IMR-90 (cell line): ENCODE results near the gene ANK3. TPM values are rescaled to one million over a fixed set of nuclear protein-coding genes. Genes with fewer than 3 reads are reported as not detected.

Experiments used
- ATAC-seq: fragments of 200-7000 bp; cut with Tn5 transposase; 2 replicates; pipeline ENCODE4 v1.9.1; 2020; ENCODE audit warnings: low read depth, mild to moderate bottlenecking, moderate library complexity
- BruUV-seq: library from RNA; stranded (reverse); fragments of 400-500 nt; replicated peaks from 2 replicates; lab custom pipeline; 2021; lab: Mats Ljungman, UMichigan
- CTCF ChIA-PET: fragments of 300-600 bp; formaldehyde crosslinking; extraction: SDS; loops from one replicate; lab custom pipeline; 2021; ENCODE audit warnings: antibody characterized with exemption; lab: Yijun Ruan, JAX
- POLR2A ChIA-PET: fragments of 300-600 bp; sonication (Branson Sonifier 250); formaldehyde crosslinking; loops from one replicate; lab custom pipeline; 2022; ENCODE audit warnings: antibody characterized with exemption; ENCODE audit not compliant: unreplicated experiment; lab: Charles Lee
- DNase-seq: peaks from one replicate; pipeline ENCODE4 v3.0.0; 2013
- H2AFZ ChIP-seq: replicated peaks from 2 replicates; pipeline ENCODE3; 2013; ENCODE audit warnings: low read length, mild to moderate bottlenecking; ENCODE audit not compliant: poor library complexity
- H2AK5ac ChIP-seq: 2 replicates; pipeline ENCODE4 v1.6.1; 2013; ENCODE audit warnings: low read depth, low read length, inconsistent platforms
- H2AK9ac ChIP-seq: replicated peaks from 2 replicates; pipeline ENCODE3; 2013; ENCODE audit warnings: mild to moderate bottlenecking, low read depth, low read length, moderate library complexity; ENCODE audit not compliant: poor library complexity
- H2BK120ac ChIP-seq: 2 replicates; pipeline ENCODE4 v1.6.1; 2013; ENCODE audit warnings: low read depth, low read length, inconsistent platforms
- H2BK15ac ChIP-seq: 3 replicates; pipeline ENCODE4 v1.6.1; 2013; ENCODE audit warnings: low read depth, low read length, inconsistent platforms
- H2BK20ac ChIP-seq: 2 replicates; pipeline ENCODE4 v1.6.1; 2013; ENCODE audit warnings: low read depth, mild to moderate bottlenecking, inconsistent platforms, low read length, moderate library complexity
- H2BK5ac ChIP-seq: 2 replicates; pipeline ENCODE4 v1.6.1; 2013; ENCODE audit warnings: mild to moderate bottlenecking, low read depth, low read length, inconsistent platforms; ENCODE audit not compliant: poor library complexity, severe bottlenecking
- H3K14ac ChIP-seq: replicated peaks from 2 replicates; pipeline ENCODE4 v1.6.1; 2013; ENCODE audit warnings: low read depth, low read length, inconsistent platforms
- H3K18ac ChIP-seq: 2 replicates; pipeline ENCODE4 v1.6.1; 2013; ENCODE audit warnings: low read depth, low read length, control low read depth
- H3K23ac ChIP-seq: 2 replicates; pipeline ENCODE4 v1.6.1; 2013; ENCODE audit warnings: low read depth, low read length, inconsistent platforms
- H3K27ac ChIP-seq: 2 replicates; pipeline ENCODE4 v1.5.1; 2013; ENCODE audit warnings: mild to moderate bottlenecking, control low read depth, low read length; ENCODE audit not compliant: insufficient read depth
- H3K27me3 ChIP-seq: 2 replicates; pipeline ENCODE4 v1.6.1; 2013; ENCODE audit warnings: low read length; ENCODE audit not compliant: control insufficient read depth, insufficient read depth
- H3K36me3 ChIP-seq: 2 replicates; pipeline ENCODE4 v1.6.1; 2013; ENCODE audit warnings: low read length, mixed read lengths; ENCODE audit not compliant: control insufficient read depth, insufficient read depth
- H3K4ac ChIP-seq: 2 replicates; pipeline ENCODE4 v1.6.1; 2013; ENCODE audit warnings: low read depth, low read length, inconsistent platforms
- H3K4me1 ChIP-seq: 2 replicates; pipeline ENCODE4 v1.6.1; 2013; ENCODE audit warnings: low read length, mixed read lengths; ENCODE audit not compliant: control insufficient read depth, insufficient read depth
- H3K4me2 ChIP-seq: 2 replicates; pipeline ENCODE4 v1.6.1; 2013; ENCODE audit warnings: low read depth, mild to moderate bottlenecking, control low read depth, low read length, moderate library complexity
- H3K4me3 ChIP-seq: 2 replicates; pipeline ENCODE4 v1.5.1; 2013; ENCODE audit warnings: low read depth, mild to moderate bottlenecking, control low read depth, low read length, moderate library complexity; ENCODE audit not compliant: insufficient read depth
- H3K56ac ChIP-seq: 2 replicates; pipeline ENCODE4 v1.6.1; 2013; ENCODE audit warnings: low read length, inconsistent platforms; ENCODE audit not compliant: insufficient read depth; ENCODE audit errors: extremely low read depth
- H3K79me1 ChIP-seq, 2 experiments: 2 replicates each; pipeline ENCODE4 v1.6.1; 2013; ENCODE audit warnings: low read length in 2 of 2, inconsistent platforms in 1 of 2, low read depth in 1 of 2
- H3K9ac ChIP-seq: 2 replicates; pipeline ENCODE4 v1.6.1; 2013; ENCODE audit warnings: low read depth, low read length, control low read depth
- H3K9me1 ChIP-seq: 2 replicates; pipeline ENCODE4 v1.6.1; 2013; ENCODE audit warnings: low read length, inconsistent platforms; ENCODE audit not compliant: insufficient read depth
- H3K9me3 ChIP-seq: 2 replicates; pipeline ENCODE4 v1.6.1; 2013; ENCODE audit warnings: low read length; ENCODE audit not compliant: control insufficient read depth, insufficient read depth
- H4K20me1 ChIP-seq: 2 replicates; pipeline ENCODE4 v1.6.1; 2013; ENCODE audit warnings: low read length, inconsistent platforms; ENCODE audit not compliant: insufficient read depth
- H4K5ac ChIP-seq: 2 replicates; pipeline ENCODE4 v1.6.1; 2013; ENCODE audit warnings: mild to moderate bottlenecking, low read depth, low read length, control low read depth
- H4K8ac ChIP-seq, 2 experiments: 2 replicates each; pipeline ENCODE4 v1.6.1; 2013; ENCODE audit warnings: low read depth in 2 of 2, low read length in 2 of 2, control low read depth in 1 of 2, inconsistent platforms in 1 of 2
- H4K91ac ChIP-seq: 2 replicates; pipeline ENCODE4 v1.6.1; 2013; ENCODE audit warnings: low read depth, low read length, inconsistent platforms; ENCODE audit not compliant: insufficient read depth
- BHLHE40 ChIP-seq: fragments of 150-350 bp; IDR thresholded peaks from 2 replicates; pipeline ENCODE4 v1.6.1; 2016; ENCODE audit warnings: mild to moderate bottlenecking, low read depth, low read length
- CEBPB ChIP-seq: IDR thresholded peaks from 2 replicates; pipeline ENCODE4 v1.6.1; 2012; ENCODE audit warnings: low read depth, low read length, improper control_type of control experiment
- CHD1 ChIP-seq: IDR thresholded peaks from 2 replicates; pipeline ENCODE4 v1.6.1; 2012; ENCODE audit warnings: low read depth, low read length, improper control_type of control experiment
- CTCF ChIP-seq: conservative IDR thresholded peaks from 2 replicates; pipeline ENCODE4 v1.5.1; 2012; ENCODE audit warnings: mild to moderate bottlenecking, low read depth, low read length, improper control_type of control experiment
- MAFK ChIP-seq: IDR thresholded peaks from 2 replicates; pipeline ENCODE4 v1.6.1; 2012; ENCODE audit warnings: low read depth, low read length, improper control_type of control experiment
- MAZ ChIP-seq: IDR thresholded peaks from 2 replicates; pipeline ENCODE4 v1.6.1; 2012; ENCODE audit warnings: low read depth, mild to moderate bottlenecking, low read length, improper control_type of control experiment, moderate library complexity, borderline replicate concordance
- MXI1 ChIP-seq: IDR thresholded peaks from 2 replicates; pipeline ENCODE4 v1.6.1; 2012; ENCODE audit warnings: low read depth, mild to moderate bottlenecking, low read length, moderate library complexity, borderline replicate concordance
- POLR2A ChIP-seq: IDR thresholded peaks from 2 replicates; pipeline ENCODE4 v1.6.1; 2012; ENCODE audit warnings: mild to moderate bottlenecking, low read depth, low read length
- RCOR1 ChIP-seq: IDR thresholded peaks from 2 replicates; pipeline ENCODE4 v1.6.1; 2012; ENCODE audit warnings: mild to moderate bottlenecking, low read length, improper control_type of control experiment; ENCODE audit not compliant: insufficient replicate concordance
- USF2 ChIP-seq: fragments of 150-350 bp; IDR thresholded peaks from 2 replicates; pipeline ENCODE4 v1.6.1; 2017; ENCODE audit warnings: mild to moderate bottlenecking, antibody characterized with exemption, low read length, low read depth
- WGBS, 2 experiments: methylation state at CpG; one replicate each; pipeline versions ENCODE4 v1.1.5 to v1.1.7; 2013; ENCODE audit warnings: missing lambda C conversion rate in 2 of 2; ENCODE audit not compliant: insufficient read length in 1 of 2; ENCODE audit errors: extremely low coverage in 2 of 2; 5-methylcytosine and 5-hydroxymethylcytosine counted together
- dilution Hi-C: fragments of 300-500 bp; cut with HindIII; formaldehyde crosslinking; loops from one replicate; pipeline ENCODE4 v1.14.3; 2018; ENCODE audit warnings: low sequenced_read_pairs; ENCODE audit not compliant: unreplicated experiment
- in situ Hi-C: fragments of 300-500 bp; cut with MboI; formaldehyde crosslinking; loops from 3 replicates; pipeline ENCODE4 v1.14.3; 2019; ENCODE audit warnings: low sequenced_read_pairs, inconsistent platforms, mixed read lengths
- intact Hi-C: fragments of 100-400 bp; cut with micrococcal nuclease; formaldehyde crosslinking; loops from 2 replicates; pipeline ENCODE4 v1.10.0; 2022
- polyA plus RNA-seq, 3 experiments: library from polyadenylated mRNA; depleted of rRNA; stranded (reverse); fragments of >200 nt; gene quantifications; 2 replicates each; pipeline ENCODE4 v1.2.3, GENCODE V29; 2012; ENCODE audit warnings: low replicate concordance in 1 of 3
- total RNA-seq: library from RNA; depleted of rRNA; stranded (reverse); fragments of >200 nt; gene quantifications from 2 replicates; pipeline ENCODE4 v1.2.3, GENCODE V29; 2012

ANK3 gene
- total and polyA plus RNA-seq, 2 of the 4 experiments (the other 2 are of a cell fraction), result 0.63 to 1.8 TPM

- DNase-seq (no peak), ATAC-seq (no peak; the same call in 1 of the 2 replicates)
- peak overlapping the region; percentile 63 for H2BK20ac ChIP-seq
- no peak overlapping the region for H3K27ac ChIP-seq
- no peak overlapping the region for H3K56ac ChIP-seq
- peak overlapping the region; percentile 36; the same call in 1 of the 2 replicates for H2BK120ac ChIP-seq
- in situ Hi-C loops (no loop called here), intact Hi-C loops (no loop called here), dilution Hi-C loops (no loop called here)
- H4K8ac ChIP-seq, result no peak overlapping the region
- H3K9me1 ChIP-seq, result no peaks in the 10 kb centered on the region
- no peak overlapping the region for H3K9ac ChIP-seq
- H4K91ac ChIP-seq, result no peak overlapping the region
- H2AFZ ChIP-seq, result no peak overlapping the region
- H3K18ac ChIP-seq, result no peak overlapping the region; the same call in 1 of the 2 replicates
- H3K4ac ChIP-seq, result no peak overlapping the region
- H3K14ac ChIP-seq, result no peak overlapping the region
- no peak overlapping the region for H2AK5ac ChIP-seq
- H3K9me3 ChIP-seq, result no peaks in the 10 kb centered on the region
- H4K5ac ChIP-seq, result no peak overlapping the region
- no peak overlapping the region for H3K23ac ChIP-seq
- POLR2A ChIA-PET, result no interaction called here
- H4K20me1 ChIP-seq, result no peaks in the 10 kb centered on the region
- H3K36me3 ChIP-seq, result no peaks in the 10 kb centered on the region
- H2AK9ac ChIP-seq, result no peak overlapping the region
- no TSS peak for BruUV-seq
- H2BK15ac ChIP-seq, result no peak overlapping the region; the same call in 2 of the 3 replicates
- TF ChIP-seq USF2 (no peak), RCOR1 (no peak), MAFK (no peak), POLR2A (no peak), CTCF (no peak), CEBPB (no peak), BHLHE40 (no peak), MAZ (no peak), CHD1 (no peak), MXI1 (no peak)
- WGBS, 2 experiments, result 40% methylated on average over 1 of the region's 3 CpGs; no CpG with 5 or more reads in 1 of the 2 experiments
- peaks cover 8% of the 10 kb centered on the region; the same call in 1 of the 2 replicates for H3K4me1 ChIP-seq
- no peaks in the 10 kb centered on the region for H3K27me3 ChIP-seq
- no peaks in the 10 kb centered on the region for H3K79me1 ChIP-seq
- H2BK5ac ChIP-seq, result no peak overlapping the region
- CTCF ChIA-PET, result no interaction called here
- H3K4me3 ChIP-seq, result no peak overlapping the region
- no peak overlapping the region; the same call in 1 of the 2 replicates for H3K4me2 ChIP-seq
Observed at GRCh38 chr10:60336901-60337630, 52.6 kb downstream of the ANK3 start.
